GM10248 (cell line): ENCODE data around the gene ABCG2.

Experiments
- CTCF ChIA-PET: fragments of 300-600 bp; sonication (Branson Sonifier 250); formaldehyde crosslinking; extraction: SDS; loops from one replicate; lab custom pipeline; 2021; ENCODE audit warnings: antibody characterized with exemption; lab: Yijun Ruan, JAX
- POLR2A ChIA-PET: fragments of 350-650 bp; sonication (Branson Sonifier 250); formaldehyde crosslinking; extraction: SDS; loops from one replicate; lab custom pipeline; 2020; ENCODE audit warnings: antibody characterized with exemption; lab: Yijun Ruan, JAX
- DNase-seq: peaks from one replicate; pipeline ENCODE4 v3.0.0; 2012; ENCODE audit errors: extremely low spot score
- TF ChIP-seq, protein P1 (sequence below): IDR thresholded peaks from 2 replicates; pipeline ENCODE4 v1.5.1; 2012; ENCODE audit warnings: mild to moderate bottlenecking, low read depth; ENCODE audit errors: extremely low read depth, missing control alignments, control extremely low read depth

ABCG2 gene

GRCh38 chr4:88077911-88078524 lies 80.4 kb downstream of the ABCG2 start:
- TF ChIP-seq, protein P1, sequence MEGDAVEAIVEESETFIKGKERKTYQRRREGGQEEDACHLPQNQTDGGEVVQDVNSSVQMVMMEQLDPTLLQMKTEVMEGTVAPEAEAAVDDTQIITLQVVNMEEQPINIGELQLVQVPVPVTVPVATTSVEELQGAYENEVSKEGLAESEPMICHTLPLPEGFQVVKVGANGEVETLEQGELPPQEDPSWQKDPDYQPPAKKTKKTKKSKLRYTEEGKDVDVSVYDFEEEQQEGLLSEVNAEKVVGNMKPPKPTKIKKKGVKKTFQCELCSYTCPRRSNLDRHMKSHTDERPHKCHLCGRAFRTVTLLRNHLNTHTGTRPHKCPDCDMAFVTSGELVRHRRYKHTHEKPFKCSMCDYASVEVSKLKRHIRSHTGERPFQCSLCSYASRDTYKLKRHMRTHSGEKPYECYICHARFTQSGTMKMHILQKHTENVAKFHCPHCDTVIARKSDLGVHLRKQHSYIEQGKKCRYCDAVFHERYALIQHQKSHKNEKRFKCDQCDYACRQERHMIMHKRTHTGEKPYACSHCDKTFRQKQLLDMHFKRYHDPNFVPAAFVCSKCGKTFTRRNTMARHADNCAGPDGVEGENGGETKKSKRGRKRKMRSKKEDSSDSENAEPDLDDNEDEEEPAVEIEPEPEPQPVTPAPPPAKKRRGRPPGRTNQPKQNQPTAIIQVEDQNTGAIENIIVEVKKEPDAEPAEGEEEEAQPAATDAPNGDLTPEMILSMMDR, result no peak
- POLR2A ChIA-PET, result no interaction called here

GRCh38 chr4:88075336-88075735 lies 83.1 kb downstream of the ABCG2 start:
- POLR2A ChIA-PET, result no interaction called here

More at GRCh38 chr4:88077911-88078524, 80.4 kb downstream of the ABCG2 start:
- no peak for DNase-seq
- CTCF ChIA-PET, result no interaction called here

GRCh38 chr4:88070031-88070430 lies 88.4 kb downstream of the ABCG2 start:
- TF ChIP-seq, protein P1, result no peak
- ChIA-PET CTCF (no interaction called here), POLR2A (no interaction called here)
- DNase-seq, result no peak

More at GRCh38 chr4:88075336-88075735, 83.1 kb downstream of the ABCG2 start:
- TF ChIP-seq, protein P1, result no peak
- no peak for DNase-seq
- CTCF ChIA-PET, result interaction anchor here (1.2 to 1.4 kb wide), 2 partner anchors 10 to 136 kb away, joined by 3 to 4 read pairs; no protein-coding TSS in a partner anchor

DNA sequence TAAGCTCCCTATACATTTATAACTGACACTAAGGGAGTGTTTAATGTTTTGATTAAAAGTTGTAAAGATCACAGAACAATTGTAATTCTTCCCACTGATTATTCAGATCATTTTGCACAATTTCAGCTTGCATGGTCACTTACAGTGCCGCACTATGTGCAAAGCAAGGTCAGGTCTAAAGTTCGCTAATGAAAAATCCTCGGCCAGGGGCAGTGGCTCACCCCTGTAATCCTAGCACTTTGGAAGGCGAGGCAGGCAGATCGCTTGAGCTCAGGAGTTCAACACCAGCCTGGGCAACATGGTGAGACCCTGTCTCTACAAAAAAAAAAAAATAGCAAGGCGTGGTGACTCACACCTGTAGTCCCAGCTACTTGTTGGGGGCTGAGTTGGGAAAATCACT lies 94.0 kb downstream of the ABCG2 start:
- DNase-seq, result no peak
- POLR2A ChIA-PET, result no interaction called here
- TF ChIP-seq, protein P1, result no peak
- CTCF ChIA-PET, result interaction anchor here (1.2 to 1.8 kb wide), 3 partner anchors 9 to 18 kb away, joined by 3 to 5 read pairs (median 4); no protein-coding TSS in a partner anchor

DNA sequence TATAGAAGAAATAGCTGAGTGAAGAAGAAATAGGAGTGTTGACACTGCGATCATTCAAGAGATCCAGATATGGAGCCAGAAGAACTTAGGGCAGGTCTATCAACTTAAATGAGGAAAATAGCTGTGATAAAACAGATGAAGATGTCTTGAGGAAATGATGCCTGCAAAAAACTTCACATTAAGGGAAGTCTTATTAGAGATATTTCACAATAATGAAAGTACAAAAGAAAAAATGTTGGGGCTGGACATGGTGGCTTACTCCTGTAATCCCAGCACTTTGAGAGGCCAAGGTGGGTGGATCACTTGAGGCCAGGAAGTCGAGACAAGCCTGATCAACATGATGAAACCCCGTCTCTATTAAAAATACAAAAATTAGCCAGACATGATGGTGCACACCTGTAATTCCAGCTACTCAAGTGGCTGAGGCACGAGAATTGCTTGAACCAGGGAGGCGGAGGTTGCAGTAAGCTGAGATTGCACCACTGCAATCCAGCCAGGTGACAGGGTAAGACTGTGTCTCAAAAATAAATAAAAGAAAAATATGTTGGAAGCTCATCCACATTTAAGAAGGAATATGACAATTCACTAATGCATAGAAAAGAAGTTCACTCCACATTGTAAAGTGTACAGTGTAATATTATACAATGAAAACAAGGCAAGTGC lies 94.7 kb downstream of the ABCG2 start:
- no peak for DNase-seq
- ChIA-PET POLR2A (no interaction called here), CTCF (interaction anchor here (1.2 to 1.8 kb wide), 3 partner anchors 9 to 19 kb away, joined by 3 to 5 read pairs (median 4); no protein-coding TSS in a partner anchor)
- TF ChIP-seq, protein P1, result no peak

DNA sequence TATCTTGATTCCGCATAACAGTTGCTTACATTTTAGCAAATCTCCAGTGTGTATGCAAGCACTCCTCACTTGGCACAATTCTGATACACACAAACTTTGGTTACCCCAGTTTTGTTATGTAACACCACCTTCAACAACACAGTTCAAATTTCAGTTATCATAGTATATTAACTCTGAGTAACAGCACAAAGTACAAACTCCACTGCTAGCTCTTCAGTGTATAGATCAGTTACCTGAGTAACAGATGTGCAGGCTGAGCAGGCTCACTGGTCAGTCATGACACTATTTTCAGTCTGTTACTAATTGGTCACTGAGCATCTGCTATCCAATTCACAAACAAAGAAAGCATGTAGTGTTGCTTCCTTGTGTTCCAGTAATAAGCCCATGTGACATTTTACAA lies 95.6 kb downstream of the ABCG2 start:
- no peak for DNase-seq
- ChIA-PET CTCF (no interaction called here), POLR2A (no interaction called here)
- TF ChIP-seq, protein P1, result no peak
